Pons (tissue), 1 donor: ENCODE measurements around the gene VSIR.

ENCODE experiments used
- DNase-seq: peaks from one replicate; pipeline ENCODE4 v3.0.0-alpha.2; 2016; ENCODE audit warnings: low spot score

VSIR gene

GRCh38 chr10:71782221-71782916 is 9.0 kb upstream of the VSIR start:
- DNase-seq = no peak

GRCh38 chr10:71780719-71781118 is 7.4 kb upstream of the VSIR start:
- no peak for DNase-seq

- no peak for DNase-seq
Observed at GRCh38 chr10:71780156-71780555, 6.8 kb upstream of the VSIR start.

GRCh38 chr10:71779641-71780040 is 6.3 kb upstream of the VSIR start:
- DNase-seq = no peak

- DNase-seq = no peak
Observed at GRCh38 chr10:71778071-71778825, 4.9 kb upstream of the VSIR start.

DNA sequence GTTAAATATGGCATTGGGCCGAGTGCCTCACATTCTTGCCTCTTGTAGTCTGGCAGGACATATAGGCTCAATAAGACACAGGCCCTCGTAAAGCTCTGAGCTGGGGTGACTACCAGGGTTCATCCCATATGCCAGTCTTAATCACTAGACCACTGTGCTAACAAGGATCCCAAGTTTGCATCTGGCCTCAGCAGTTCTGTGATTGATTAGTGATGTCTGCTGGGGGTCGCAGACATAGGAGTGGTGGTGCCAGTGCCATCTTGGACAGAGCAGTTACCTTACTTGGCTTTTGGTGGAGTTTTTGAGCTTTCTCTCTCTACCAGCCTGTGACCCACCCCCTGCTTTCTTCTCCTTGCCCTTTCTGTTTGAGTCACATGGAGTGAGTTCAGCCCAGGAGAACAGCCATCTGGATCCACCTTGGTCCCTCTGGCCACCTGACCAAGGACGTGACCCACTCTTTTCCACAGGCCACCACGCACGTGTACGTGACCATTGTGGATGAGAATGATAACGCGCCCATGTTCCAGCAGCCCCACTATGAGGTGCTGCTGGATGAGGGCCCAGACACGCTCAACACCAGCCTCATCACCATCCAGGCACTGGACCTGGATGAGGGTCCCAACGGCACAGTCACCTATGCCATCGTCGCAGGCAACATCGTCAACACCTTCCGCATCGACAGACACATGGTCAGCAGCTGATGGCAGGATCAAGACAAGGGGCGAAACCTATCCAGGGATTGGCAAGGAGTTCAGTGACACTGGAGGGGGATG is 4.1 kb upstream of the VSIR start:
- DNase-seq = no peak

DNA sequence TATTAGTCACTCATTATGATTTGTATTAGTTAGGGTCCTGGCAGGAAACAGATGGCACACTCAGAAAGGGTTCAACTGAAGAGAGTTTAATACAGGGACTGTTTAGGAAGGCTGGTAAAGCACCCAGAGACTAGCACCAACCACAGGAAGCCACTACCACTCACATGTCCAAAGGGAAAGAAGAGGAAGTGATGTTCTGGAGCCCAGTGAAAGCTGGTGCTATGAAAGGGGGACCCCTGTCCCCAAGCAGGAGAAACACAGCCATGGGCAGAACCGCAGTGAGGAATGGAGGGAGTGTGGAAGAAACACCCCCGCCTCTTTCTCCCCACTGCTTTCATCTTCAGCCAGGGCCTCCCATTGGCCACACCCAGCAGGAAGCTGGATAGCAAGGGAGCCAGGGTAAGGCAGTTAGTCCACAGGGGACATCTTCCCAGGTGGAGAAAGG is 3.2 kb upstream of the VSIR start:
- DNase-seq = peak; percentile 64

- DNase-seq = peak; percentile 72
Observed at GRCh38 chr10:71774916-71775702, 1.8 kb upstream of the VSIR start.

DNA sequence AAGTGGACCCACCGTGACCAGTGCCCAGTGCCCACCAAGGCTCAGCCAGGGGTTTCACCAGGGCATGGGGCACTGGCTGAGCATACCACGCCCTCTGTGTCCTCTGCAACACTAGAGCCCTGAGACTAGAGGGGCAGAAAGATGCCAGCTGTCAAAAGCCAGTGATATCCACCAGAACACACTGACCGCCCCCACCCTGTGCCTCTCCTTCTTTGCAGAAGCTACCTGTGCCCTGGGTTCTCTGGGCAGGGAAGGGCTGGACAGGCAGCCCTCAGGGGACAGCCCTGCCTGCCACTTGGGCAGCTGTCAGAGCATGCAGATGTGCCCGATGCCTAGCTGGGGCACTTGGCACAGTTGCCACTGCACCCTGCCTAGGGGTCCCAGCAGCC is 494 bp downstream of the VSIR start:
- no peak for DNase-seq

- no peak for DNase-seq
Observed at GRCh38 chr10:71771821-71772617, 1.3 kb downstream of the VSIR start.

DNA sequence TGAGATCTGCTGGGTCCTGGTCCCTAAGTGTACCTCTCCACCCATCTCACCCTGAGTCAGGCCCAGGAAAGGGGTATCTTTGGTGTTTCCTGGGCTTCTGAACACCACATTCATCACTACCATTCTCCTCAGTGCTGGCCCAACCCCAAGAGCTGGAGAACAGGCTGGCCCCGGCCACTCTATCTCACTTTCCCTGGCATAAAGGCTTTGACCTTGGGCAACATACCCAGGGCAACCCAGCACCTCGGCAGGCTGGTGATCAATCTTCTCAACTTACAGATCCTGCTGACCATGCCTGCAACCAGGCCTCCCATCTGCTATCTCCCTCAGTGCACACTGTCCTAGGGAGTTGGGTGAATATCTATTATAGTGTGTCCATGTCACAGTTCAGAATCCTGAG is 2.1 kb downstream of the VSIR start:
- DNase-seq = no peak

GRCh38 chr10:71770789-71771188 is 2.5 kb downstream of the VSIR start:
- no peak for DNase-seq

DNA sequence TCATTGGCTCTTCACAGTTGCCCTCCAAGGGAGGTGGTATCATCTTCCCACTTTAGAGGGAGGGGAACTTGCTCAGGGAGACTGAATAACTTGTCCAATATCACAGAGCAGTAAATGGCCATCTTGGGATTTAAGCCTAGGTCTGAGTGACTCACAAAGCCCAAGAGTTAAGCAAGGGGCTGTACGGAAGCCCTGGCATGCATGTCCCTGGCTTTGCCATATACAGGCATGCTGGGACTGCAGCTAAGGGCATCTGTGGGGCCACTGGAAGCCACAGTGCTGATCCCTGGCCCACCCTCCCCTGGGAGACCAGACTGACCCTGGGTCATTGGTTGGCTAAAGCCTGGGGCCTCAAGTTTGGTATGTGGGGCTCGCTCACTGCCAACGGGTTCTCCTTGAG is 3.1 kb downstream of the VSIR start:
- no peak for DNase-seq

- DNase-seq = no peak
Observed at GRCh38 chr10:71769279-71769823, 4.0 kb downstream of the VSIR start.

DNA sequence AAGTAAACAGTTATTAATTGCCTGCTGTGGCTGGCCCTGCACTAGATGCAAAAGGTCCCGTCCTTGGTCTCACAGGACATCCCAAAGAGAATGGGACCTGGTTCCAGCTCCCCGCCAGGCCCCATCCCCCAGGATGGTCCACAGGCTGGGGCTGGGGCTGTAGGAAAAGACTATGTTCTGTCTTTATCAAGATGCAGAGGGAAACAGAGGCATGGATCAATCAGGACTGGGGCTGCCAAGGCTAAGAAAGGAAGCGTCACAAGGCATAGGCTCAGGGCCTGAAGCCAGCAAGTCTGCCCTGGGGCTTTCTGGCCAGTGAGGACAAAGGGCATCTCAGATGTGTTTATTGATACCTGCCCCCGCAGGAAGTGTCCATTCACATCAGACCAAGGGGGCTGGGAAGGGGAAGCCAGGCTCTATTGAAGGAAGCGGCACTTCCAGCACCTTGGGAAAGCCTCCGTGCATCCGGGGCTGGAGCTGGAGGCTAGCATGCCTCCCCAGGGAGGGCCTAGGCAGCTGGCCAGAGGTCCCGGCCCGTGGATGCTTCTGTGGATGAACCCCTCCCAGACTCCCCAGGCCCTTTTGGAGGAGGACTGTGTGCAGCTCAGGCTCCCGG is 5.8 kb downstream of the VSIR start:
- no peak for DNase-seq

GRCh38 chr10:71766717-71767419 is 6.5 kb downstream of the VSIR start:
- DNase-seq = no peak

GRCh38 chr10:71765906-71766716 is 7.2 kb downstream of the VSIR start:
- DNase-seq = no peak

- no peak for DNase-seq
Observed at GRCh38 chr10:71765176-71765904, 8.0 kb downstream of the VSIR start.
